Epithelial cell of proximal tubule (primary cell): ENCODE measurements around the gene NNMT. TPM values are rescaled to one million over a fixed set of nuclear protein-coding genes. Genes with fewer than 3 reads are reported as not detected.
"Not testable (repeated sequence)": the region's sequence is repeated elsewhere in the genome, so short reads cannot be mapped to it uniquely, and the experiment has no call there.

Experiments
- DNase-seq: peaks from one replicate; pipeline ENCODE4 v3.0.0-alpha.2; 2011; ENCODE audit warnings: low read depth
- H3K4me3 ChIP-seq: 2 replicates; pipeline ENCODE4 v1.5.1; 2011; ENCODE audit warnings: low read depth, mild to moderate bottlenecking, low read length
- total RNA-seq: library from RNA; depleted of rRNA; stranded (reverse); fragments of >200 nt; gene quantifications from 2 replicates; pipeline ENCODE4 v1.2.3, GENCODE V29; 2015
- TF ChIP-seq, protein P1 (sequence below): conservative IDR thresholded peaks from 2 replicates; pipeline ENCODE4 v1.5.1; 2012; ENCODE audit warnings: low read depth, mild to moderate bottlenecking, low read length

NNMT gene
- total RNA-seq, 1 donor from 2014 or later = 875 TPM

DNA sequence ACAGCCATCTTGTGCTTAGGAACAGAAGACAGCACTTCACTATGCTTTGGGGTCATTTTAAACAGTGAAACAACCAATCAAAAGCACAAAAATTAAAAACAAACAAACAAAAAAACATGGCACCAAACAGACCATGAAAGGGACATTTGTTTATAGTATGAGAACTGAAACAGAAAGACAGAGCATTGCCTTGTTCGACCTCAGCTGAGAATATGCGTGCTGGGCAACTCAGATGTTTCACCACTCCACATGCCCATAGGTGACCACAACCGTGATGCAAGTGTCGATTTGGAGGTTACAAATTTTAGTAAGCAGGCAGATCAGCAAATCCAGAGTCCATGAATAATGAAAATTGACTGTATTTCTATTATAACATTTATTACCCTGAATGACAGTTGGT is 30.0 kb downstream of the NNMT start:
- H3K4me3 ChIP-seq = no peak overlapping the region
- TF ChIP-seq, protein P1, sequence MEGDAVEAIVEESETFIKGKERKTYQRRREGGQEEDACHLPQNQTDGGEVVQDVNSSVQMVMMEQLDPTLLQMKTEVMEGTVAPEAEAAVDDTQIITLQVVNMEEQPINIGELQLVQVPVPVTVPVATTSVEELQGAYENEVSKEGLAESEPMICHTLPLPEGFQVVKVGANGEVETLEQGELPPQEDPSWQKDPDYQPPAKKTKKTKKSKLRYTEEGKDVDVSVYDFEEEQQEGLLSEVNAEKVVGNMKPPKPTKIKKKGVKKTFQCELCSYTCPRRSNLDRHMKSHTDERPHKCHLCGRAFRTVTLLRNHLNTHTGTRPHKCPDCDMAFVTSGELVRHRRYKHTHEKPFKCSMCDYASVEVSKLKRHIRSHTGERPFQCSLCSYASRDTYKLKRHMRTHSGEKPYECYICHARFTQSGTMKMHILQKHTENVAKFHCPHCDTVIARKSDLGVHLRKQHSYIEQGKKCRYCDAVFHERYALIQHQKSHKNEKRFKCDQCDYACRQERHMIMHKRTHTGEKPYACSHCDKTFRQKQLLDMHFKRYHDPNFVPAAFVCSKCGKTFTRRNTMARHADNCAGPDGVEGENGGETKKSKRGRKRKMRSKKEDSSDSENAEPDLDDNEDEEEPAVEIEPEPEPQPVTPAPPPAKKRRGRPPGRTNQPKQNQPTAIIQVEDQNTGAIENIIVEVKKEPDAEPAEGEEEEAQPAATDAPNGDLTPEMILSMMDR = no peak
- DNase-seq = no peak

- TF ChIP-seq, protein P1 = no peak
- H3K4me3 ChIP-seq = no peak overlapping the region
These were observed 30.6 kb downstream of the NNMT start for GRCh38 chr11:114326776-114327175.

GRCh38 chr11:114330373-114330772 is 34.2 kb downstream of the NNMT start:
- DNase-seq = no peak
- H3K4me3 ChIP-seq = no peak overlapping the region
- TF ChIP-seq, protein P1 = no peak

More at GRCh38 chr11:114326776-114327175, 30.6 kb downstream of the NNMT start:
- DNase-seq = no peak

DNA sequence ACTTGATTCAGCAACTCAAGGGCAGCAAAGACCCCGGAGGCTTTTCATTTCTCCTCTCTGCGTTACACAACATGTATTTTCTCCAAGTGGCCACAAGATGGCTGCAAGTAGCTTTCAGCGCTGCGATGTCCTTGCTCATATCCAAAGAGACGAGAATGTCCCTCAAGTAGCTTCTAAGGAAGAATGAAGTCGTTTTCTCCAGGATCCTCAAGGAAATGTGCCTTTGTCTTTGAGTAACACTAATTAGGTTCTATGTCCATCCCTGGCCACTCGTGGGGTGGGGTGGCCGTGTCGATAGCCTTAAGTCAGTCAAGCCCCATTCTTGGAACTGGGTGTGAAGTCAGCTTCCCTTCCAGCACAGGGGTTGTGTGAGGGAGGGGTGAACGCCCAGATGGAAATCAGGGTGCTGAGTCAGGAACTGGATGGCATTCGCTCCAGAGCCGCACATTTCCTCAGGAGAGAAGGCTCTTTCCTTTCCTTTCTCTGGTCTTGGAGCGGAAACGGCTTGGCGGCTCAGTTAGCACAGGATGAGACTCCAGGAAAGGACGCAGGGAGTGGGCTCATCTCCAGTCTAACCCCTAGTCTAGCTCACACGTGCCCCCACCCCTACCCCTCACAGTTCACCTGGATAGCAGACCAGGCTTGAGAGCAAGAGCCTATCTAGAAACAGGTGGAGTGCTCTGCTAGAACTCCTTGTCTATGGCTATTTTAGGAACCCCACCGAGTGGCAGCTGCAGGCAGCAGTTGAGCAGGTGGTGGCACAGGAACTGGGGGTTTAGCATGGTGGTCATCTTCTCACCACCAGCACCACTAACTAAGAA is 44.3 kb downstream of the NNMT start:
- TF ChIP-seq, protein P1 = peak; percentile 85
- DNase-seq = peak; percentile 47
- H3K4me3 ChIP-seq = peak overlapping the region; percentile 46

DNA sequence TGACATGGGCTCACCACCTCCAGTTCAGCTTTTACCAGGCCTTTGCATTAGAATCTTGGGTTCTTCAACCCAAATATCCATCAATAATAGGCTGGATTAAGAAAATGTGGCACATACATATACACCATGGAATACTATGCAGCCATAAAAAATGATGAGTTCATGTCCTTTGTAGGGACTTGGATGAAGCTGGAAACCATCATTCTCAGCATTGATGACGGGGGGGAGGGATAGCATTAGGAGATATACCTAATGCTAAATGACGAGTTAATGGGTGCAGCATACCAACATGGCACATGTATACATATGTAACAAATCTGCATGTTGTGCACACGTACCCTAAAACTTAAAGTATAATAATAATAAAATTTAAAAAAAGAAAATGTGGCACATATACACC is 45.5 kb downstream of the NNMT start:
- not testable (repeated sequence) for DNase-seq, H3K4me3 ChIP-seq

DNA sequence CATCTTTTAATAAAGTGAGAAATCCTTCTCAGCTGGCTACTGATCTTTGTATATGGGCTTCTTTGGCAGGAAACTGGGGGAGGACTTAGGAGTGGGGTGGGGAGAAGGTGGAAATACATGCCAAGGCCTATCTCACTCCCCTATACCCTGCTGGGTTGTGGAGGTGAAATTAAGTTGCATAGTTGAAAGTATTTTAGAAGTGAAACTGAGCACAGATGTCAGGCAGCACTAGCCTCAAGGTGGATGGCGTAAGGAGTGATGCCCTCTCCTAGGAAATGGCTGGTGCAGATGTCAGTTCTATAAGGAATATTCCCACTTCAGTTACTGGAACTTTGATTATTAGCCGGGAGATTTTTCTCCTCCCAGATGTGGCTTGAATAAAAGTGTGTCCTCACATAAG is 46.3 kb downstream of the NNMT start:
- H3K4me3 ChIP-seq = no peak overlapping the region
- TF ChIP-seq, protein P1 = no peak
- no peak for DNase-seq

GRCh38 chr11:114343020-114343419 is 46.8 kb downstream of the NNMT start:
- TF ChIP-seq, protein P1 = no peak
- DNase-seq = no peak
- no peak overlapping the region for H3K4me3 ChIP-seq
